ENCODE measurements around the gene PHLDA3.
A peak's percentile ranks its signal among the peaks of the same experiment; 100 is the strongest.

DNA sequence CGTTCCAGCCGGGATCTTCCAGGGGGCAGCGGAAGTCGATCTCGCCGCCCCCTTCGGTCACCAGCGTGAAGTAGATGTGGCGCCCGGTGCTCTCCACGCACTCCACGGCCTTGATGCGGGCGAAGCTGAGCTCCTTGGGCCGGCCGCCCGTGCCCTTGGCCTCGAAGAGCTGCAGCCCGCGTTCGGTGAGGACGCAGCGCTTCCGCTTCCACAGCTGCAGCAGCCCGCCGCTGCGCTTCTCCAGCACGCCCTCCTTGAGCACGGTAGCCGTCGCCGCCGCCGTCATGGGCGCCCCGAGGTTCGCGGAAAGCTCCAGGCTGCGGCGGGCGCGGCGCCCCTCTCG lies 516 bp downstream of the PHLDA3 start:
- no peak for TF ChIP-seq CTCF (IDR thresholded peaks at IDR 0.05)
- TF ChIP-seq USF2 (IDR thresholded peaks at IDR 0.05): no peak
- no peak for TF ChIP-seq MAFK (IDR thresholded peaks at IDR 0.05; ENCODE audit: partially characterized antibody)
- no peak for TF ChIP-seq ZC3H11A (IDR thresholded peaks at IDR 0.05)
- TF ChIP-seq POLR2A (IDR thresholded peaks at IDR 0.05; ENCODE audit: low read length): 0 out of 2 replicates have a peak, but pooled peaks have one; percentile 7
- no peak for TF ChIP-seq POLR2AphosphoS2 (conservative IDR thresholded peaks at IDR 0.05; ENCODE audit: low read length)
- no peak for TF ChIP-seq NR3C1 (IDR thresholded peaks at IDR 0.05)
- no peak for TF ChIP-seq RAD21 (conservative IDR thresholded peaks at IDR 0.05 in 1 of 2, IDR thresholded peaks at IDR 0.05 in 1 of 2)
- TF ChIP-seq CBX2 (IDR thresholded peaks at IDR 0.05; ENCODE audit: borderline replicate concordance, low read depth): no peak
- TF ChIP-seq CHD4 (IDR thresholded peaks at IDR 0.05; ENCODE audit: borderline replicate concordance): no peak
- no peak for TF ChIP-seq EP300 (IDR thresholded peaks at IDR 0.05)
- no peak for TF ChIP-seq RCOR1 (IDR thresholded peaks at IDR 0.05; ENCODE audit: low read depth, low read length)
- TF ChIP-seq E2F6 (IDR thresholded peaks at IDR 0.05; ENCODE audit: borderline replicate concordance, low read depth): peak; percentile 64; the same call in 1 of the 2 replicates
- no peak for TF ChIP-seq MAZ (IDR thresholded peaks at IDR 0.05; ENCODE audit: borderline replicate concordance, low read depth, low read length)

Data from A549 (cell line).